IPS-NIHi11 (cell line): ENCODE results near the gene SLC38A2.

Experiments used
- DNase-seq: peaks from one replicate; pipeline ENCODE4 v3.0.0; 2012; ENCODE audit warnings: mixed read lengths, low spot score

SLC38A2 gene

DNA sequence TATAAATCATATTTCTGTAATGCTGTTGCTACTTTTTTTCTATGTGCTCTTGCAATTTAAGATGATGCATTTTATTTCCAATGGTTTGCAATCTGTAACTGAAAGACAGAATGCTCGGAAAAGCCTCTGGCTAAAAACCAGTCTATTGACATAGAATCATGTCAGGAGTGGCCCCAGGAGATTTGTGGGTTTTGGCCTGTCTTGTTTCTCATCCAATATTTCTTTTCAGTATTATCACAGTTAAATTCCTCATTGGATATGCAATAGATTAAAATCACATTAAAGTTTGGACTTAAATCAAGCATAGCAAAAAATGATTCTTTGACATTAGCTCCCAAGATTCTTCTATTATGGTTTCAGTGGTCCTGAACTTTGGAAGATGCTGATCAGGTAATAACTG lies 19.1 kb upstream of the SLC38A2 start:
- DNase-seq: no peak

- no peak for DNase-seq
Measured at GRCh38 chr12:46390881-46391280, 18.3 kb upstream of the SLC38A2 start.

- no peak for DNase-seq
Measured at GRCh38 chr12:46390304-46390703, 17.7 kb upstream of the SLC38A2 start.

DNA sequence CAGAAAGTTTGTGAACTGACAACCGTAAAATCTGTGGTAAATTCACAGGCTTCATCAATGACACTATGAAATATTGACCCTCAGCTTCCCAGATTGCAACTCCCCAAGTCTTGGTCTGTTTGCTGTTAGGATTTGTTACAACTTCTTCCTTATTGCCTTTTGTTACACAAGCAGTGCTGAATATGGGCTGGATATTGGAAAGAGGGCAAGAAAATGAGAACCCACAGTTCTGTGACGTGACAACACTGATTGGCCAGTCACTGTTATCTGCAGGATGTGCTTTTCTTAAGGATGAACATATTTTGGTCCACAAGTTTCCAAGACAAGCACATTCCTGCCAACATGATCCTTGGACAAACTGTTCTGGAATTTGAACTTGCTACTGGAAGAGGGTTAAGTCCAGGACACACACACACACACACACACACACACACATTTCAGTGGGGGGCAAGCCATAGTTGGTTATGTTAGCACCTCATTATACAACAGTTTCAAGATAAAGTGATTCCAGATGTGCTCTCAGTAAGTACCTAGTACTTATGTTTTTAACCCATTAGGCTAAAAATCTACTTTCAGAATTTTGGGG lies 16.6 kb upstream of the SLC38A2 start:
- DNase-seq: no peak

GRCh38 chr12:46388427-46389021 lies 16.0 kb upstream of the SLC38A2 start:
- DNase-seq: no peak

DNA sequence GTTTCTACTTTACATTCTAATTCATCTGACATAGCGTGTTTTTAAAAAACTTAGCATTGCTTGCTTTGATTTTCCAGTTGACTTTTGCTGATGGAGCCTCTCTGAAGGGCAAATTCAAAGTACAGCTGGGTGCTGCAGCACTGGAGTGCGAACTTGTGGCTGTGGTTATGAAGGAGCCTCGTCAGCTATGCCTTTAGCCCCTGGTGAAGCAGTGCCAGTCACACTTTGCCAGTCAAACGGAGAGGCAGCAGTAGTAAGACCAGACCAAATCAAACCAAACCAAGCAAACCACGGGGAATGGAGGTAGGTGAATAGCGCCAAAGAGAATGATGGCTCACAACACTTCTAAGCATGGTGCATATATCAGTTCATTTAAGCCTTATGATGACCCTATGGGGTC lies 15.1 kb upstream of the SLC38A2 start:
- no peak for DNase-seq

GRCh38 chr12:46386877-46387629 lies 14.5 kb upstream of the SLC38A2 start:
- peak; percentile 28 for DNase-seq

DNA sequence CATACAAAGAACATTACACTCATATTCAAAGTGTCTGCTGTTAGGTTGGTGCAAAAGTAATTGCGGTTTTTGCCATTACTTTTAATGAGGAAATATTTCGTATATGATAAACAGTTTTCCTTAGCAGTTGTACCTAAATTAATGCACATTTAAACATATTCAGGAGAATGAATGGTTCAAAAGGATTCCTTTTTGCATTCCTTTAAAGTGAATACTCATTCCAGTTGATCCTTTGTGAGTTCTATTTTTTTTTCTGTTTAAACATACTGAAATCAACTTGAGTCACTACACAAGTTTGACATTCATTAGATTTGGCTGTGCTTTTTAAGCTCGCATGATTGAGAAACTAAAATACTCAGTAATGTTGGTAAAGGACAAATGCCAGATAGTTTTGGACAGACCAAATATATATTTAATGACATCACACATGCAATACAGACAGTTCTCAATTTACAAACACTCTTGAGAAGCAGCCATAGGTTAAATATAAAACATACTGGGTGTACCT lies 13.8 kb upstream of the SLC38A2 start:
- no peak for DNase-seq

DNA sequence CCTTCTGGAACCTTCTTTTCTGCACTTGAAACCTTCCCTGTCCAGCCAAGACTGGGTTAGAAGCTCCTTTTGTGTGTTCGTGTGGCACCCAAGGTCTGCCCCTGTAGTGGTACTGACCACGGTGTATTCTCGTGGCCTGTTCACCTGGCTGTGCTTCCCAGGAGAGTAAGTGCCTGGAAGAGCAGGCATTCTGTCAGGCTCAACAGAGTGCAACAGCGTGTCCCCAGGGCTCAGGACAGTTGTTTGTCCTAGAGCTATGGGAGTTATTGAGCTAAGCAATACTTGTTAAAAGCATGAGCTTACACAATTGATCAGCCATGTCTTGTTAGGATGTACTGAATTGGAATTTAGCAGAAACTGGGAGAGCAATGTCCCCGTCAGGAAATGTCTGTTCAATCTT lies 12.9 kb upstream of the SLC38A2 start:
- no peak for DNase-seq

GRCh38 chr12:46384451-46385309 lies 12.1 kb upstream of the SLC38A2 start:
- no peak for DNase-seq

DNA sequence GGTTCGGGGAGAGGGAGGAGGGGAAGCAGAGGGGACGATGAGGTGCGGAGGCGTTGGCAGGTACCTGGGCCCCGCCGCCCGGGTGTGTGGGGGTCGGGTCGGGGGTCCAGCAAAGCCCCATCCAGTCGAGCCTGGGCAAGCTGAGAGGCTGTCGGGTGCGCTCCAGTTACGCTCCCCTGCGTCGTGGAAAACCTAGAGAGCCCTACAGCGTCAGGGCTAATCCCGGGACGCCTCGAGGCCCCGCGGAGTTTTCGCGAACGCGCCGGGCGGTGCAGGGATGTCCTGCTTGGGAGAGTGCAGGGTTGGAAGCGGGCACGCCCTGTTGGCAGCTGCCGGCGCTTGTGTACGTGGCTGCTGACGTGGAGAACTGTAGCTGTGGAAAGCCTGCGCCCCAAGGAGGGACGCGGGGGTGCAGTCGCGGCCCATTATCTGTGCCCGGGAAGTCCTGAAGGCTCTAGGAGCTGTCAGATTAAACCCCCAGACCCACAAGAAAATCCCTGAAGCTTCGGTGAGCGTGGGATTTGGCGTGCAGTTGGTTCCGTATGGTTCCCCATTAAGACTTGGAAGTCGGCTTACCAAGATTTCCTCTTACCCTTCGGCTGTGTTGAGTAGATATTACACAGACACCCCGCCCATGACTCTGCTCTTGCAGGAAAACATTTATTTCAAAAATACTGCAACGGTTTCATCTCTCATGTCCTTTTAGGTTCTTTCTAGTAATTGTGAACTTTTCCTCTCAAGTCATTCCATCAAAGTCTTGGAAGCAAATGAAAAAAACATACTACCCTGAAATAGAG lies 11.3 kb upstream of the SLC38A2 start:
- no peak for DNase-seq

- DNase-seq: peak; percentile 85
Measured at GRCh38 chr12:46382964-46383653, 10.5 kb upstream of the SLC38A2 start.

DNA sequence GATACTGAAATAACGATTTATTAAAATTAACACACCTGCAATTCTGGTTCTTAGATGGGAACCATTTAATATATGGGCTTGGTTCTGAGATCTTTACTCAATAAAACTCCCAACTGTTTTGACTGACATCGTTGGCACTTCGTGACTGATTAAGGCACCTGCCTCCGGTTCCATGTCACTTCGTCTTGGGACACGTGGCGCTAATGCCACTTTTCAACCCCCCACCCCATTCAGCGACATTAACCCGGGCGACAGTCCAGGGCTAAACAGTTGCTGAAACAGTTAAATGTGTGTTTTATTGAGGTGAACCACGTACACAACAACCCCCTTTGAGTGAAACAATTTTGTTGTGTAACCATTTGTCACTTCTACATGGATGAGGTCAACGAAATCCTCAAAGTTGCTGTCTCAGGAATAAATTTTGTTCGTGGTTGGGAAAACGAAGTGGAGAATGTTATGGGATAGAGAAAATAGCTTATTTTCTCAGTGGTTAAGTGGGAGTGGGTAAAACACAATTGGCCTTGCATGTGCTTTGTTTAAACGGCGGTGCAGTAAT lies 9.9 kb upstream of the SLC38A2 start:
- DNase-seq: no peak

DNA sequence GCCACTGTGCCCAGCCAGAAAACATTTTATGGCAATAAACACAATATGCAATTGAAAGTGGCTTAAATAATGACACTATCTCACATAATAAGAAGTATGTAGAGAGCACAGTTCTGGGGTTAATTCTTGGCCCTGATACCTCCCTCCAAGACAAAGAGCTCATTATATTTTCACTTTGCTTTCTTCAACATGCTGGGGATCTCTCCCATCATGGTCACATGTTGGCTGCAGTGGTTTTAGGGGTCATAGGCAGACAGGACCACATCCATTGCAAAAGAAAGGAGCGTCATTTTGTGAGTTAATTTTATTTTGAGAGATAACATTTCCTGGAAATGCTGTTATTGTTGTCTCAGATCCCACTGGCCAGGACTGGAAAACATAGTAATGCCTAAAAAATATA lies 8.3 kb upstream of the SLC38A2 start:
- DNase-seq: no peak

DNA sequence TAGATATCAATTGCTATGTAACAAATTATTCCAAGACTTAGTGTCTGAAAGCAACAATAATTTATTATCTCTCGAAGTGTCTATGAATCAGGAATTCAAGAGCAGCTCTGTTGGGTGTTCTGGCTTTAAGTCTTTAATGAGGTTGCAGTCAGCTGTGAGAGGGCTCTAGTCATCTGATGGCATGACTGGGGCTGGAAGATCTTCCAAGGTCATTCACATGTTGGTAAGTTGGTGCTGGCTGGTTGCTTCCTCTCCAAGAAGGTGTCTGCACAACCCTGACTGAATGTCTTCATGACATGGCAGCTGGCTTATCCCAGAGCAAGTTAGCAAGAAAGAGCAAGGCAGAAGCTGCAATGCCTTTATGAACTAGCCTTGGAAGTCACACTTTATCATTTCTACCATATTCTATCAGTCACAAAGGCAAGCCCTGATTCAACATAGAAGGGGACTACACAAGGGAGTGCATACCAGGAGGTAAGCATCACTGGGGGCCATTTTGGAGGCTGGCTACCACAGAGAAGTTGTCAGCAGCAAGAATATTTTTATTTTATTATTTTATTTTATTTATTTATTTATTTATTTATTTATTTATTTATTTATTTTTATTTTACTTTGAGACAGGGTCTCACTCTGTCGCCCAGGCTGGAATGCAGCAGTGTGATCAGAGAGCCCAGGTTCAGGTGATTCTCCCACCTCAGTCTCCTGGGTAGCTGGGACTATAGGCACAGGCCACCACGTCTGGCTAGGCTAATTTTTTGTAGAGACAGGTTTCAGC lies 7.6 kb upstream of the SLC38A2 start:
- DNase-seq: no peak

GRCh38 chr12:46379352-46379751 lies 6.8 kb upstream of the SLC38A2 start:
- no peak for DNase-seq

GRCh38 chr12:46378530-46378929 lies 6.0 kb upstream of the SLC38A2 start:
- no peak for DNase-seq

- no peak for DNase-seq
Measured at GRCh38 chr12:46377678-46378077, 5.1 kb upstream of the SLC38A2 start.

DNA sequence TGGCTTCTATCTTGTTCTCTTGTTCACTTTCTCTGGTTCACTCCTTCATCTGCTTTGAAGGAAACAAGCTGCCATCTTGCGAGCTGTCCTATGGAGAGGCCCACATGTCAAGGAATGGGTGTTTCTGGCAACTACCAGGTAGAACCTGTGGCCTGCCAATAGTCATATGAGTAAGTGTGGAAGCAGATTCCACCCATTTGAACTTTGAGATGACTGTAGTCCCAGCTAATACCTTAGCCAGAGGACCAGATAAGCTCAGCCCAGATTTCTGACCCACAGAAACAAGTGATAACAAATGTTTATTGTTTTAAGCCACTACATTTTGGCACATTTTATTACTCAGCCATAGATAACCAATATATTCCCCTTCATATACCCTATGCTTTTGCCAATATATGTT lies 4.0 kb upstream of the SLC38A2 start:
- DNase-seq: no peak

GRCh38 chr12:46374711-46375110 lies 2.1 kb upstream of the SLC38A2 start:
- DNase-seq: no peak
